ENCODE measurements around the gene S100A14. TPM values are rescaled to one million over a fixed set of nuclear protein-coding genes. Genes with fewer than 3 reads are reported as not detected.

The S100A14 gene
- total RNA-seq, 3 donors from 2014 or later, result 0.32 to 0.43 TPM; not detected in 1

DNA sequence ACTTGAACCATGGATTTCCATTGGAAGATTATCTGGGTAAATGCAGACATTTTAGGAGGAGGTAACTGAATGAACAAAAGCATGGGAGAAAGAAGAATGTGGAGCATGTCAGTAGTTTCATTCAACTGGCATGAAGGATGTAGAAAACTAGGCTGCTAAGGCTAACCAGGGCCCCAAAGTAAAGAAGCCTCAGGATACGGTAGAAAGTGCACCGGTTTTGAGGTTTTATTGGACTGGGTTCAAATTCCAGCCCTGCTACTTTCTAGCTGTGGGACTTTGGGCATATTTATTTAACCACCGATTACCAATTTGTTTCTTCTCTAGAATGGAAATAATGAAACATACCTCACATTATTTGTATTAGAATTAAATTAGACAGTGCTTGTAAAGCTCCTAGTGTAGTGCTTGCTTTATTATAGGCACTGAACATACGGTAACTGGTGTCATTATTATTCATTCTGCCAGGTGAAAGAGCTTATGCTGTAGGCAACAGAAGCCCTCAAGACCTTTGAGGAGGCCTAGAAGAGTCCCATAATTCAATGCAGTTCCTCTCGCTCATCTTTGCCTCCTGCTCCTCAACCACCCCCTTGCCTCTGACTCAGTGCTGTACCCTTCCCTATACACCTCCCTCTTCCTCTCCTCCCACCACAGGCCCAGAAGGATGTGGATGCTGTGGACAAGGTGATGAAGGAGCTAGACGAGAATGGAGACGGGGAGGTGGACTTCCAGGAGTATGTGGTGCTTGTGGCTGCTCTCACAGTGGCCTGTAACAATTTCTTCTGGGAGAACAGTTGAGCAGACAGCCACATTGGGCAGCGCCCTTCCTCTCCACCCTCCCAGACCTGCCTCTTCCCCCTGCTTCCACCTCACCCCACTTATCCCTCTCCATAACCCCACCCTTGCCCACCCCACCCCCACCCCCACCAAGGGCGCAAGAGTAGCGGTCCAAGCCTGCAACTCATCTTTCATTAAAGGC is 15.2 kb upstream of the S100A14 start:
- H3K36me3 Mint-ChIP-seq (ENCODE audit: insufficient read depth), result peaks cover 1% of the 10 kb centered on the region
- ATAC-seq (no peak), DNase-seq (no peak)
- H3K9me3 Mint-ChIP-seq, result no peaks in the 10 kb centered on the region
- peaks cover 21% of the 10 kb centered on the region for H3K4me1 Mint-ChIP-seq (ENCODE audit: low read depth)
- H3K4me3 Mint-ChIP-seq, result no peak overlapping the region
- H3K27me3 Mint-ChIP-seq (ENCODE audit: low read depth), result peaks cover 6% of the 10 kb centered on the region

DNA sequence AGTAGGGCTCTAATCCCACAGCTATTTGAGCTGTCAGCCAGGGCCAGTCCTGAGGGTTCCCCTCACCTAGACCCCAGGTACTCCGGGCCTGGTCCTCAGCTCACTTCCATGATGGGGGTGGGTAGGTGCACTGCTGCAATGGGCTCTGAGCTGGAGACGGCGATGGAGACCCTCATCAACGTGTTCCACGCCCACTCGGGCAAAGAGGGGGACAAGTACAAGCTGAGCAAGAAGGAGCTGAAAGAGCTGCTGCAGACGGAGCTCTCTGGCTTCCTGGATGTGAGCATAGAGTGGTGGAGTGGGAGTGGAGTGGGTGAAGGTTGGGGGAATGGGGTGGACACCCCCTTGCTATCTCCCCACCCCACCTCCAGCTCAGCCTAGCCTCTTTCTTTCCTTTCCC is 14.3 kb upstream of the S100A14 start:
- H3K4me3 Mint-ChIP-seq, result no peak overlapping the region
- peaks cover 1% of the 10 kb centered on the region for H3K36me3 Mint-ChIP-seq (ENCODE audit: insufficient read depth)
- H3K9me3 Mint-ChIP-seq, result no peaks in the 10 kb centered on the region
- peaks cover 9% of the 10 kb centered on the region for H3K27me3 Mint-ChIP-seq (ENCODE audit: low read depth)
- H3K4me1 Mint-ChIP-seq (ENCODE audit: low read depth), result peaks cover 17% of the 10 kb centered on the region
- no peak for ATAC-seq
- no peak for DNase-seq

DNA sequence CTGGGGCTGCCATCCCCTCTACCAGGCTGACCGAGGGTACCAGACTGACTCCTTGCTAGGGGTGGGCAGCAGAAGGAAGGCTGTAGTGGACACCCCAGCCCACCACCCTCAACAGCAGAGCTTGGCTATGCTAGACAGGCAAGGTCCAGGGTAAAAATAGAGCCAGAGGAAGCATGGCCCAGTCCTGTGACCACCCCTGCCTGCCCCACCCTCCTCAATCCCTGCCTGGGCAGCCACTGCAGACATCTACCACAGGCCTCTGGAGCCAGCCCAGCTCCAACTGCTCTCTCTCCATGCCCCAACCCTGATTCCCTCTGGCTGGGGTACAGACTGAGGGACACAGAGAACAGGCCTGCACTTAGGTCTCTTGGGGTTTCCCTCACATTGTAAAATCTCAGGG is 13.8 kb upstream of the S100A14 start:
- peaks cover 9% of the 10 kb centered on the region for H3K27me3 Mint-ChIP-seq (ENCODE audit: low read depth)
- peaks cover 17% of the 10 kb centered on the region for H3K4me1 Mint-ChIP-seq (ENCODE audit: low read depth)
- H3K9me3 Mint-ChIP-seq, result no peaks in the 10 kb centered on the region
- DNase-seq (no peak), ATAC-seq (no peak)
- H3K4me3 Mint-ChIP-seq, result no peak overlapping the region
- H3K36me3 Mint-ChIP-seq (ENCODE audit: insufficient read depth), result peaks cover under 1% of the 10 kb centered on the region

DNA sequence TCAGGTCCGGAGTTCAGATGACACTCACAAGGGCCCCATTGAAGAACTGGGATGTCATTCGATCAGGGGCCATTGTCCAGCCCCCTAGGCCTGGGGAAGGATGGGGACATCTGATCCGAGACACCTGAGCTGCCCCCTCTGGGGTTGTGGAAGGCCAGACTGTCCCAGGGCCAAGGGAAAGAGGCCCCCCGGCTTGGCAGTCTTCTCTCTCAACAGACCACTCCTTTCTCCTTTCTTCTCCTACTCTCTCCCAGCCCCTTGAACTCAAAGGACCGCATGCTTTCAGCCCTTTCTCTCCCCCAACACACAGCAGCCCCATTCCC is 13.2 kb upstream of the S100A14 start:
- Mint-ChIP-seq H3K27me3 (ENCODE audit: low read depth) (peaks cover 9% of the 10 kb centered on the region), H3K9me3 (no peaks in the 10 kb centered on the region), H3K36me3 (ENCODE audit: insufficient read depth) (no peaks in the 10 kb centered on the region), H3K4me3 (no peak overlapping the region), H3K4me1 (ENCODE audit: low read depth) (peaks cover 17% of the 10 kb centered on the region)
- no peak for ATAC-seq
- DNase-seq, result no peak

DNA sequence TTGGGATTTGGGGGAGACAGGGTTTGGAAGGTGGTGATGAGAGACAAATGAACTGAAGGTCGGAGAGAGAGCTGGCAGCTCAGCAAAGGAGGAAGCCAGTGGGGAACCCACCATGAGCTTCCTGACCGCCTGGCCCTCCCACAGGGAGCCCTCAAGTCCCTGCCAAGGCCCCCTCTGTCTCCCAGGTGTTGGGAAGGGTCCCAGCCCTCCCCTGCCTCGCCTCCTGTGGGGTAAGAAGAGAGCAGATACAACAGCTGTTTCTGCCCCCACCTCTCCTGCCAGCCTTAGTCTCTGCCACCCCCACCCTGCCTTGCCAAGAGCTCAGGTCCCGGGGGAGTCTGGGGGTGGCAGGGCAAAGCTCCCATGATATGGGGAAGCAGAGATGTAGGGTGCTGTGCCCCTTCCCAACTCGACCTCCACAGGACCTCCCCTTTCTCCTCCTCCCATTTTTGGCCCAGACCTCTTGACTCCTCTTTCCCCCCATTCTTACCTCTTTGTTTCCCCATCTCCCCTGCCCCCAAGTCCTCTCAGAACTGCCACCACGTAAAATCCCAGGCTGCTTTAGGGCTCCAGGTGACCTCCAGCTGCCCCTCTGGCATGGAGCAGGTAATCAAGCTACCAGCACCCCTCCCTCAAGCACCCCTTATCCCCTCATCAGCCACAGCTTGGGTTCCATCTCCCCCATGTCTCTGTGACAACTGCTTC is 12.7 kb upstream of the S100A14 start:
- Mint-ChIP-seq H3K4me3 (no peak overlapping the region), H3K27me3 (ENCODE audit: low read depth) (peaks cover 9% of the 10 kb centered on the region), H3K9me3 (no peaks in the 10 kb centered on the region), H3K4me1 (ENCODE audit: low read depth) (peaks cover 17% of the 10 kb centered on the region), H3K36me3 (ENCODE audit: insufficient read depth) (no peaks in the 10 kb centered on the region)
- ATAC-seq (no peak), DNase-seq (no peak)

DNA sequence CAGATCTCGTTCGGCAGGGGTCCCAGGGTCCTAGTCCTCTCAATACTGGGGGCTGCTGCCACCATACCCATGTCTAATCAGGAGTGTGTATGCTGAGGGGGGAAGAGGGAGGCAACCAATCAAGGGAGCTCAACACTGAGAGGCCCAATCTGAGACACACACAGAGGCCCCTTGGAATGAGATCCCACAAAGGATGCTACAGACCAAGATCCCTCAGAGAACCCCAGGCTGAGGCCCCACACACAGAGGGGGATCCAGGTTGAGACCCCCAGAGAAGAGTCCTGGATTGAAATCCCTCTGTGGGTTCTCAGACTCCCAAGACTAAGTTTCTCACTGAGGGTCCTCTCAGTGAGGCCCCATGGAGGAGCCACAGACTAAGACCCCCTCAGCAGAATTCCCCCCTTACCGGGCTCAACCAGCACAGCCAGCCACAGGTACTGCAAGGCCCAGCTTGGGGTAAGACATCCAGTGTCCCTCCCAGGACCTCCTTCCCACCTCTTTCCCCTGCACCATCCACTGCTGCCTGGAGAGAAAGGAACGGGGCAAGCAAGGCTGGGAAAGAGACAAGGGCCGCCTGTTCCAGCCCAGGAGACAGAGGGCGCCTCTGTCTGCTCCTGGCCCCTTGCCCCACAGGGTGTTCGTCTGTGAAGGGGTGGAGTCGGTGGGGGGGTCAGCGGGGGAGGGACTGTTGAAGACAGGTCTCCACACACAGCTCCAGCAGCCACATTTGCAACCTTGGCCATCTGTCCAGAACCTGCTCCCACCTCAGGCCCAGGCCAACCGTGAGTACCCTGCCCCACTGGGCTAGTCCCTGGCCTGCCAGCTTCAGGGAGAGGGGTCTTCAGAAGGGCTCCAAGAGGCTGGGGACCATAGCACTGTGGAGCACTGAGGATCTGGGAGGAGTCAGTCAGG is 11.8 kb upstream of the S100A14 start, which contains the start of gene S100A1:
Gene S100A1, plus strand, starts transcription at position 720 of the 912 bp plus-strand sequence. CDS start 2,088 bp downstream, outside the sequence.
- Mint-ChIP-seq H3K4me1 (ENCODE audit: low read depth) (peaks cover 11% of the 10 kb centered on the region), H3K36me3 (ENCODE audit: insufficient read depth) (no peaks in the 10 kb centered on the region), H3K9me3 (no peaks in the 10 kb centered on the region), H3K27me3 (ENCODE audit: low read depth) (peaks cover 9% of the 10 kb centered on the region), H3K4me3 (no peak within 1 kb of the TSS)
- DNase-seq, result no peak
- ATAC-seq, result no peak

DNA sequence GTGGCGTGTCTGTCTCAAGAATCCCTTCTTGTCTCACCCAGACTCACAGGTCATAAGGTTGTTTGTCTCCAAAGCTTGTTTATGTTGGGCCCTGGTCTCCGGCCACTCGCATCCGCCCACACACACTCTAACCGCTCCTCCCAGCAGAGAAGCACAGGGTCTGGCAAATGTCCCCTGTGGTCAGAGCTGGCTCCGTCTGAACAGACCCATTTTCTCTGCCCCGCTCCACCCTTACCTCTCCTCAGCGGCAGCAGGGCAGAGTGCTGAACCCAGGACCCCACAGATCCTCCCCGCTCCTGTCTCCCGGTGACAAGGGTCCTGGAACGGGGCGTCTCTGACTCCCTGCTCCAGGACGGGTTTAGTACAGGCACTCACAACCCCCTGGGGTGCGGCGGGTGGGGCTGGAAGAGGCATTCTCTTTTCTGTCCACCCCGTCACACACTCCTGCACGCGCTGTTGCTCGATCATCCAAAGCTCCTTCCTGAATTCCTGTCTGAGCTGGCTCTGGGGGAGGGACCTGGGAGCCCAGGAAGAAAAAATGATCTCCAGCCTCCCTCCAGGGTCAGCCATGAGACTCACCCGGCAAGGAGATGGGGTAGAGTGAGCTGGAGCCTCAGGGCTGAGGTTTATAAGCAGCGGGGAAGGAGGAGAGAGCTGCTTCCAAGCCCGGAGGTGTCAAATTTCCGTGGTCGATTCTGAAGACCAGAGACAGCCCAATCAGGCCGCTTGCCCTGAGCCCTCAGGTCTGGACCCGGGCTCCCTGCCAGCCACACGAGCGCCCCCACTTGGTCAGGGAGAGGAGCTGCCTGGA is 11.0 kb upstream of the S100A14 start, which contains the start of gene S100A13:
Gene S100A13, minus strand, starts transcription at position 602 of the 811 bp plus-strand sequence. CDS start 1,033 bp downstream, outside the sequence.
- DNase-seq (no peak), ATAC-seq (peak in 1 of 2 donors; percentile 18)
- H3K4me3 Mint-ChIP-seq, result no peak within 1 kb of the TSS

DNA sequence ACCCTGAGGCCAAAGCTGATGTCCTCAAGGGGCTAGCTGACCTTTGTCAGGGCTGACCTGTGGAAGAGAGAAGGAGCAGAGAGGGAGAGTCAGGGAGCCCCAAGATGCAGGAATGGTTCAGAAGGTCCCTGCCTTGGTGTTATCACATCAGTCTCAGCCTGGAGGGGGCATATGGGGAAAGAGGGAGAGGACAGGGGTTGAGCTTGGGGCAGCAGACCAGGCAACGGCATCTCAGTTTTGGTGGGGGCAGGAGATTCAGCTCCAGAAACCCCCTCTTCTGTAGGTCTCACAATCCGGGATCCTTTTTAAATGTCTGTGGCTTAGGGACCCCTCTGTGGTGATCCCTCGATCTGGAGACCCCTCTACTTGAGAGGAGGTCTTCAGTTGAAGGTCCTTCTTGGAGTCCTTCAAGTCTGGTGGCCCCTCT is 10.4 kb upstream of the S100A14 start:
- no peaks in the 10 kb centered on the region for H3K36me3 Mint-ChIP-seq (ENCODE audit: insufficient read depth)
- peaks cover 8% of the 10 kb centered on the region for H3K4me1 Mint-ChIP-seq (ENCODE audit: low read depth)
- H3K27me3 Mint-ChIP-seq (ENCODE audit: low read depth), result peaks cover 9% of the 10 kb centered on the region
- H3K9me3 Mint-ChIP-seq, result no peaks in the 10 kb centered on the region
- no peak overlapping the region for H3K4me3 Mint-ChIP-seq
- no peak for ATAC-seq
- no peak for DNase-seq

More for the DNA sequence above, 11.0 kb upstream of the S100A14 start, which contains the start of gene S100A13:
- no peaks in the 10 kb centered on the region for H3K36me3 Mint-ChIP-seq (ENCODE audit: insufficient read depth)
- H3K4me1 Mint-ChIP-seq (ENCODE audit: low read depth), result peaks cover 11% of the 10 kb centered on the region
- no peaks in the 10 kb centered on the region for H3K9me3 Mint-ChIP-seq
- H3K27me3 Mint-ChIP-seq (ENCODE audit: low read depth), result peaks cover 9% of the 10 kb centered on the region

DNA sequence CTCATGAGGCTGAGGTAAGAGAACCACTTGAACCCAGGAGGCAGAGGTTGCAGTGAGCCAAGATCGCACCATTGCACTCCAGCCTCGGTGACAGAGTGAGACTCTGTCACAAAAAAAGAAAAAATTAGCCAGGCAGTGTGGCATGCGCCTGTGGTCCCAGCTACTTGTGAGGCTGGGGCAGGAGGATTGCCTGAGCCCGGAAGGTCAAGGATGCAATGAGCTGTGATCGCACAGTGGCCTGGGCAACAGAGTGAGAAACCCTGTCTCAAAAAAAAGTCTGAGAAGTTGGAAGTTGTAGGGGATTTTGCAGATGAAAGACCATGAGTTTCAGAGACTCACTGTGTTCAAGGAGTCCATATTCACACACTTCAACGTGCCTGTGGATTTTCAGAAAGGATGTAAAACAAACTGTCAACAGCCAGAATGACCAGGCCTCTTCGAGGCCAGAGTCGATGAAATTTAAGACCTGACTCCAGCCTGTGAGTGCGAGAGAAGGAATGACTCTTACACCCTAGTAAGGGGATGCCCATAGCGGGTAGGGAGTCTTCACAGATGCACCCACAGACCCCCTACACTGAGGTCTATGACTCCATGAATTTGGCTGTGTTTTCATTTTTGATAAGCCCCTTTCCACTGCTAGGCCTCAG is 9.0 kb upstream of the S100A14 start:
- H3K9me3 Mint-ChIP-seq, result no peaks in the 10 kb centered on the region

DNA sequence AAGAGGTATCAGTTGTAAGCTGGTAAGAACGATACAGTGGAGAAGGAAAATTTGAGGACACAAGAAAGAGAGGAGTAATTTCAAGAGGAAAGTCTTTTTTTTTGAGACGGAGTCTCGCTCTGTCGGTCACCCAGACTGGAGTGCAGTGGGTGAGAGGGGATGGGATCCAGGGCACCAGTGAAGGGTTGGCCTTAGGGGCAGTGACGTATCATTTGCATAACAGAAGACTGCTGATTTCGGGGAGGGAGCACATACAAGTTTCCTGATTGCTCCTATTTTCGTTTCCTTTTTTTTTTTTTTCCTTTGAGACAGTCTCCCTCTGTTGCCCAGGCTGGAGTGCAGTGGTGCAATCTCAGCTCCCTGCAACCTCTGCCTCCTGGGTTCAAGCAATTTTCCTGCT is 7.0 kb upstream of the S100A14 start:
- Mint-ChIP-seq H3K4me1 (ENCODE audit: low read depth) (peaks cover 2% of the 10 kb centered on the region), H3K27me3 (ENCODE audit: low read depth) (peaks cover 9% of the 10 kb centered on the region), H3K36me3 (ENCODE audit: insufficient read depth) (no peaks in the 10 kb centered on the region), H3K4me3 (no peak overlapping the region), H3K9me3 (no peaks in the 10 kb centered on the region)
- DNase-seq (no peak), ATAC-seq (no peak)

More for the DNA sequence above, 9.0 kb upstream of the S100A14 start:
- no peak for DNase-seq
- Mint-ChIP-seq H3K36me3 (ENCODE audit: insufficient read depth) (no peaks in the 10 kb centered on the region), H3K4me3 (no peak overlapping the region), H3K4me1 (ENCODE audit: low read depth) (peaks cover 2% of the 10 kb centered on the region), H3K27me3 (ENCODE audit: low read depth) (peaks cover 9% of the 10 kb centered on the region)
- no peak for ATAC-seq

DNA sequence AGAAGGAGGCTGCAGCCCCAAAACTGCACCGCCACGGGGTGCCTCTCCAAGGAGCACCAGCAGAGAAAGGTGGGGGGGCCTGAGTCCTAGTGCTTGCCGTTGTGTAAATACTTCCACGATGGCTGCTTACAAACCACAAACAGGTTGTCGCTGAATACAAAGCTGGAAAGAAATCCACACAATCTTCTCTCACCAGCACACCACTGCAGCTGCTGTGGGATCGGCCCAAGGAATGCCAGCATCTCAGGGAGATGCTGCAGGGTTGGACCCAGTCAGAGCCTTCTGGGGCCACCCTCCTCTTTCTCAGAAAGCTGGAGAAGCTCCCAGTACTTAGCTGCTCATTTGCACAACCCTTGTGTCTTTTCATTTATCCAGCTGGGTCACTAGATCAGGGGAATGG is 3.0 kb upstream of the S100A14 start:
- Mint-ChIP-seq H3K36me3 (ENCODE audit: insufficient read depth) (no peaks in the 10 kb centered on the region), H3K27me3 (ENCODE audit: low read depth) (no peaks in the 10 kb centered on the region), H3K4me3 (no peak overlapping the region), H3K4me1 (ENCODE audit: low read depth) (peaks cover 3% of the 10 kb centered on the region), H3K9me3 (no peaks in the 10 kb centered on the region)
- no peak for ATAC-seq
- no peak for DNase-seq

DNA sequence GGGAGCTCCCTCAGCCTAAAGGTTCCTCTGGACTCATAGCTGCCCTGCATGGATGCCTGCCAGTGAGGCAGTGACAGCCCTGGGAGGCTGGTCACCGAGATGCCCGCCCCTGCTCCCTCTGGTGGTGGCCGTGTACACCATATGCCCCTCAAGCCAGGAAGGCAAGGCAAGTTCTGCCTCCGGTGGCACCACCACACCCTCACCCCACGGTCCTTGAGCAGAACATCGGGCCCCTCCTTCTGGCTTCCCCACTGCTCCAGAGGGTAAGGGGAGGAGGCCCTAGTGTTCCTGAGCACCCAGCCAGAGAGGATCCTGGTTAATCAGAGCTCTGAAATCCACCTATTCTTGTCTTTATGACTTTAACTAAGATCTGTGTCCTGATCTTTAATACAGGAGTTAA is 1.5 kb upstream of the S100A14 start:
- no peak overlapping the region for H3K4me3 Mint-ChIP-seq
- H3K36me3 Mint-ChIP-seq (ENCODE audit: insufficient read depth), result no peaks in the 10 kb centered on the region
- DNase-seq (peak; percentile 68), ATAC-seq (peak in 1 of 2 donors; percentile 95)
- no peaks in the 10 kb centered on the region for H3K9me3 Mint-ChIP-seq
- H3K27me3 Mint-ChIP-seq (ENCODE audit: low read depth), result no peaks in the 10 kb centered on the region
- peaks cover 3% of the 10 kb centered on the region for H3K4me1 Mint-ChIP-seq (ENCODE audit: low read depth)

DNA sequence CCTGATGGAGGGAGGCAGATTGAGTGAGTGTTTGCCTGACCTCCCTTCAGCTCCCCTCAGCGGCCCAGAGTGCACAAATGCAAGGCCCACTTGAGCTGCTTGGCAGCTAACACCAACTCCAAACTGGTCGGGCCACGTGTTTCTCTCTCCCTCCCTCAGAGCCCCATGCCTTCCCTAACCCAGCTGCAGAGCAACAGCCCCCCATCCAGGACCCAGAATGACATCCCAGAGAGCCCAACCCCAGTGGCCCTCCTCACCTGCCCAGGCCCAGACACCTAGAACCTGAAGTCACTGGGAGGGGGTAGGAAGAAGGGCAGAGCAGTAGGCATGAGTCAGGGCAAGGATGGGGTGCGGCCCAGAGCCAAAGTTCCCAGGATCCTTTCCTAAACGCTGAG is 789 bp upstream of the S100A14 start:
- Mint-ChIP-seq H3K9me3 (no peaks in the 10 kb centered on the region), H3K4me3 (no peak overlapping the region), H3K27me3 (ENCODE audit: low read depth) (no peaks in the 10 kb centered on the region), H3K36me3 (ENCODE audit: insufficient read depth) (no peaks in the 10 kb centered on the region), H3K4me1 (ENCODE audit: low read depth) (peaks cover 3% of the 10 kb centered on the region)
- ATAC-seq, result no peak
- DNase-seq, result no peak

All from activated T-cell treated with anti-CD3 and anti-CD28 coated beads, Interleukin-2, amount 50 U/mL, for 4 hours (primary cell).